ENCODE results near the gene EXOC3.

GRCh38 chr5:491119-491855 lies 48.3 kb downstream of the EXOC3 start:
- TF ChIP-seq ZNF274 (IDR thresholded peaks at IDR 0.05; ENCODE audit: low read depth, low read length) (no peak), YY1 (IDR thresholded peaks at IDR 0.05; ENCODE audit: insufficient read depth, insufficient read length) (no peak), SUZ12 (IDR thresholded peaks at IDR 0.05; ENCODE audit: extremely low read depth, insufficient read depth, insufficient read length) (no peak)

Data from NT2/D1 (cell line).